Activated naive CD8-positive, alpha-beta T cell treated with anti-CD3 and anti-CD28 coated beads for 36 hours (primary cell): ENCODE measurements around the gene RAB5B. TPM values are rescaled to one million over a fixed set of nuclear protein-coding genes. Genes with fewer than 3 reads are reported as not detected.

Source experiments
- DNase-seq: peaks from one replicate; pipeline ENCODE4 v3.0.0; 2021
- H3K27ac Mint-ChIP-seq: one replicate; pipeline ENCODE4 v1.8.0; 2022; ENCODE audit warnings: mild to moderate bottlenecking, moderate library complexity, mixed read lengths
- H3K27me3 Mint-ChIP-seq: one replicate; pipeline ENCODE4 v1.8.0; 2022; ENCODE audit warnings: mild to moderate bottlenecking, mixed read lengths
- H3K36me3 Mint-ChIP-seq: one replicate; pipeline ENCODE4 v1.8.0; 2021; ENCODE audit warnings: mild to moderate bottlenecking, mixed read lengths
- H3K4me1 Mint-ChIP-seq: one replicate; pipeline ENCODE4 v1.8.0; 2021; ENCODE audit warnings: mixed read lengths
- H3K4me3 Mint-ChIP-seq: one replicate; pipeline ENCODE4 v1.8.0; 2022; ENCODE audit warnings: mild to moderate bottlenecking, moderate library complexity, mixed read lengths
- H3K9me3 Mint-ChIP-seq: one replicate; pipeline ENCODE4 v1.8.0; 2022; ENCODE audit warnings: mixed read lengths
- total RNA-seq, 2 experiments: library from RNA; stranded (reverse); gene quantifications; one replicate each; pipeline ENCODE4 v1.2.3, GENCODE V29; 2021

Gene RAB5B, protein sequence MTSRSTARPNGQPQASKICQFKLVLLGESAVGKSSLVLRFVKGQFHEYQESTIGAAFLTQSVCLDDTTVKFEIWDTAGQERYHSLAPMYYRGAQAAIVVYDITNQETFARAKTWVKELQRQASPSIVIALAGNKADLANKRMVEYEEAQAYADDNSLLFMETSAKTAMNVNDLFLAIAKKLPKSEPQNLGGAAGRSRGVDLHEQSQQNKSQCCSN
- total RNA-seq, result 10 to 100 TPM; 24.5 to 25.3 TPM

DNA sequence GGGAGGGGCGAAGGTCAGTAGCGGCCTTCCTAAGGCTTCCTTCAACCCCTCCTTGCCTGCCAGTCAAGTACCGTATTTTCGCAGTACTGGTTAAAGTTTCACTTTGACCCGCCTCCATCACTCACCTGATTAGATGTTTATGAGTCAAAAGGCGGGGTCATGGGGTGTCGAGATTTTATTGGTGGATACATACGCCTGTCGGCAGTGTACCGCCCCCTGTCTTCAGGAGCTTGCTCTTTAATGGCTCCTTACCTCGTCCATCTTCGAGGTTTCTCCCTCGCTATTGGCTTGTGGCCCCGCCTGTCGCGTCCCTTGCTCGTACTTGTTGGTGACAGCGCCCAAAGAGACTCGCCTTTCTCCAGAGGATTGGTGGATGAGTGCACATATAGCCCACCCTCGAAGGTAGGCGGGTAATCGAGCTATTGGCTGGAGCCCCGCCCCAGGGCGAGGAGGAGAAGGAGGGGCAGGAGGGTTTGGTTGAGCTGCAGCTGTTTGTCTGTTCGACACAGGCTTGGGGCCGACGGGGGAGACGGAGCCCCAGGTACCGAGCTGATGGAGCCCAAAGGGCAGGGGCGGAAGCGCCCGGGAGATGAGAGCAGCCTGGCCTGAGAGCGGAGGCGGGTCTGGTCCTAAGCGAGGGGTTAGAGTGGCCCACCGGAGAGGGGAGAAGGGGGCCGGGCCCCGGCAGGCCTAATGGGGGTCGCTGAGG is at the start of gene RAB5B:
RAB5B (plus strand) TSS at position 480 of the 709 bp plus-strand sequence. CDS start 12,883 bp downstream, outside the sequence.
- DNase-seq, result peak; percentile 98
- H3K9me3 Mint-ChIP-seq, result no peaks in the 10 kb centered on the region
- peaks cover 29% of the 10 kb centered on the region for H3K4me1 Mint-ChIP-seq
- H3K27me3 Mint-ChIP-seq, result no peaks in the 10 kb centered on the region
- no peak within 1 kb of the TSS for H3K27ac Mint-ChIP-seq
- peaks cover 10% of the 10 kb centered on the region for H3K36me3 Mint-ChIP-seq
- no peak within 1 kb of the TSS for H3K4me3 Mint-ChIP-seq

DNA sequence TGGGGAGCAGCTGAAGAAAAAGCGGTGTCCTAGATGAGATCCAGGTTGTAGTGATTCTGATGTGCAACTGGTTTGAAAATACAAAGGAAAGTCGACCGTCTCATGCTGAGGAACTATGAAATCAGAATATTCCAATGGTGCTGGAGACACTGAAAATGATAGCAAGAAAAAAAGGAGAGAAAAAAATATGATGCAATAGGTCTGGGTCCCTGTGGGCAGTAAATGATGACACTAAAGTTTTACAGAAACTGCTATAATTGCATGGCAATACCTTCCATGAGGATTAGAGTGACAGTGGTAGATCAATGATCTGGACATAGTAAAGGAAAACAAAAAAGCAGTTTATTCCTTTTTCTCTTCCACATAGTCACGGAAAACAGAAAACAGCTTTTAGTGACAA is 48.5 kb upstream of the RAB5B start:
- Mint-ChIP-seq H3K9me3 (no peaks in the 10 kb centered on the region), H3K27ac (peak overlapping the region; percentile 99), H3K36me3 (peaks cover 32% of the 10 kb centered on the region), H3K4me1 (peaks cover 45% of the 10 kb centered on the region), H3K27me3 (peaks cover 3% of the 10 kb centered on the region), H3K4me3 (peak overlapping the region; percentile 99)
- no peak for DNase-seq

DNA sequence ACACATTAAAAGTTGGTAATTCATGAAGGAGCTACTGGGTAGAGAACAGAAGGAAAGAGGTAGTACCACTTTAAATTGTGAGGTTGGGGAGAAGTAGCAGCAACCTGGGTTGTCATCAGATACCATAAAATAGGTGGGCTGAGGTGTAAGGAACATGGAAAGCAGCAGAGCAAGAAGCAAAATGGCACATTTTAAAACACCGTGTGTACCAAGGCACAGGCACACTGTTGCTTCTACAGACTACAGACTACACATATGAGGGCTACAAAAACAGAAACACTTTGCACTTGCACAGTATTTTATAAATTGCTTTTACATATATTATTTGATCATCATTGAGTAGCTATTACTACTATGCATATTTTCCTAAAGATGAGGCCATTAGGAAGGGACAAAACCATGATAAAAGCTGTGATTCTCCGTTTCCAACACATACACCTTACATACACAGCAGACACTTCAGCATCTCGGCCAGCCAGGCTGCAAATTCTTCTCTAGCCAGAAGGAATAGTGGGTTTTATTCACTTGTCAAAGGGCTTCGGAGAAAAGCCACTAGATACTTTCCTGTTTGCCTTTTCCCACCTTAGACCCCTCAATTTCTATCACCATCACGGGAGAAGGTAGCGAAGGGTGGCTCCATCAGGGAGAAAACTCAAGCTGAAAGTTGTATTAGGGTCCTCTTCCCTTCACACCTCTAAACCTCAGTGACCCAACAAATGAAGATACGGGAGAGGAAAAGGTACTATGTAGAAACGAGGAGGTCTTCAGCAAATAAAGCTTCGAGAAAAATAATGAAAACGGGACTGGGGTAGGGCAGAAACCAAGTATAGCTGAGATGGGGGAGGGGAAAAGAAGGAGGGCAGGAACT is 47.8 kb upstream of the RAB5B start:
- peak; percentile 16 for DNase-seq
- H3K4me1 Mint-ChIP-seq, result peaks cover 48% of the 10 kb centered on the region
- H3K9me3 Mint-ChIP-seq, result no peaks in the 10 kb centered on the region
- peaks cover 3% of the 10 kb centered on the region for H3K27me3 Mint-ChIP-seq
- peak overlapping the region; percentile 99 for H3K4me3 Mint-ChIP-seq
- peaks cover 34% of the 10 kb centered on the region for H3K36me3 Mint-ChIP-seq
- H3K27ac Mint-ChIP-seq, result peak overlapping the region; percentile 99

DNA sequence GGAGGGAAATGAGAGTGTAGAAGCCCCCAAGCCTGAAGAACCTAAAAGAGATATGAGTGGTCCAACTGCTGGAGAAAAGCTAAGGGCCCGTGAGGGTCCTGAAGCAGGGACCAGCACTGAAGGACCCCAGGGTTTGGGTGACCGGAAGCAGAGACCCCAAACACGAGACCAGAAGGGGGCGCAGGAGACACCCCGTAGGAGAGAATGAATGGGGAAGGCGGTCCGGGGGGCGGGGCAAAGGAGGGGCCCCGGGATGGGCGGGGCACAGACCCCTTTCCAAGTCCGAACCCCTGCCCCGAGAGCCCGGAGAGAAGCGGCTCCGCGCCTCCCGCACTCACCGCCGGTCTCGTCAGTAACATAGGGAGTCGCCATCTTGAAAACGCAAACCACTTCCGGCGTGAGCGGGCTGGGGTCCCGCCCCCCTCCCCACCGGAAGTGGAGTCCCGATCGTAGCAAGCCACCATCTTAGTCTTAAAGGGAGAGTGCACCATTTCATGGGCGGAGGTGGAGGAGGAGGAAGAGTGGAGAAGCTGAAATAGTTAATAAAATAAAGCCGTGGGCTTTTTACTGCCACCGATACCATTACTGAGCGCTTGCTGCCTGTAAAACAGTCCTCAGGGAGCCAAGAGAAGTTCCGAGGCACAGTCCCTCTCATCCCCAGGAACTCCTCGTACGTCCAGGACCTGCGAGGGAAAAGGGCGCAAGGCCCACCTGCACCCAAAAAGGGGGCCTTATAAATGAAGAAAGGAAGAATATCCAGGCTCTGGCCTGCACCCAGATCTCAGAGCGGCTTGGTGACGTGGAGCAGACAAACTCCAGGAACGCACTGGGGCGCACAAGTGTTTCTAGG is 46.9 kb upstream of the RAB5B start:
- Mint-ChIP-seq H3K27ac (peak overlapping the region; percentile 99), H3K36me3 (peaks cover 41% of the 10 kb centered on the region), H3K27me3 (peaks cover 3% of the 10 kb centered on the region), H3K4me3 (peak overlapping the region; percentile 99), H3K4me1 (peaks cover 42% of the 10 kb centered on the region), H3K9me3 (no peaks in the 10 kb centered on the region)
- peak; percentile 90 for DNase-seq

DNA sequence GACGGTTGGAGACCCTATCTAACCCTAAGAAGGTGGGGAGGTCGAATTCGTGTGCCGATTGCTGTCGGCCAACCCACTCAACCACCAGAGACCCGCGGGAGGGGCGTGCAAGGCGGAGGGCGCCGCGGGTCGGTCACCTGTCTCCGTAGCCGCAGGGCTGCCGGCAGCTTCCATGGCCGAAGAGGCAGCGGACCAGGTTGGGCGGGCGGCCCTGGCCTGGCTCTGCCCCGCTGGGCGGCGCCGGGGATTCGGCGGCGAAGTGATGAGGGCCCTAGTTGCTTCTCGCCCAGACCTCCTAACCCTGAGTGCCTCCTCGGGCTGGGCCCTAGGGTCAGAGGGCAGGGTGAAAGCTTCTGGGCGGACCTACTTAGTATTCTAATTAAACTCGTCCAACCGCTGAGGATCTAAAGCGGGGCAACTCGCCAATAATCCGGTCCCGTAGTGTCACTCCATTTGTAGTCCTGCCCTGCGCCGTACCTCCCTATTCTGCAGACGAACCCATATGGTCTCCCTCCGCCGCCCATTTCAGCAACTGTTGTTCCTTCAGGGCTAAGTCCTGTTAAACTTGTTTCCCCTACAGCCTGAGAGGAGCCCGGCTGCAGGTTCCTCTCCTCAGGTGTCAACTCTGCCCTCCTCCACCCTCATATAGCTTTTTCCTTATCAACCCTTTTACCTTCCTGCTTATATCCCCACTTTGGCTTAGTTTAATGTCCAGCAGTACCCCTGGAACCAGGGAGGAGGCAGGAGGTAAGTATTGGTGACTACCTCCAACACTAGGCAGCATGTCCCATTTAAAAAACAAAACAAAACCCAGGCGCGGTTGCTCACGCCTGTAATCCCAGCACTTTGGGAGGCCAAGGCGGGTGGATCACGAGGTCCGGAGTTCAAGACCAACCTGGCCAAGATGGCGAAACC is 46.0 kb upstream of the RAB5B start, which contains the start of gene PYM1:
PYM1 (minus strand) TSS at position 307 of the 915 bp plus-strand sequence; CDS start at position 174, 133 bp downstream.
- Mint-ChIP-seq H3K27me3 (peaks cover 3% of the 10 kb centered on the region), H3K9me3 (no peaks in the 10 kb centered on the region), H3K4me1 (peaks cover 37% of the 10 kb centered on the region), H3K36me3 (peaks cover 44% of the 10 kb centered on the region), H3K27ac (peak within 1 kb of the TSS; percentile 99), H3K4me3 (peak within 1 kb of the TSS; percentile 99)
- peak; percentile 73 for DNase-seq

DNA sequence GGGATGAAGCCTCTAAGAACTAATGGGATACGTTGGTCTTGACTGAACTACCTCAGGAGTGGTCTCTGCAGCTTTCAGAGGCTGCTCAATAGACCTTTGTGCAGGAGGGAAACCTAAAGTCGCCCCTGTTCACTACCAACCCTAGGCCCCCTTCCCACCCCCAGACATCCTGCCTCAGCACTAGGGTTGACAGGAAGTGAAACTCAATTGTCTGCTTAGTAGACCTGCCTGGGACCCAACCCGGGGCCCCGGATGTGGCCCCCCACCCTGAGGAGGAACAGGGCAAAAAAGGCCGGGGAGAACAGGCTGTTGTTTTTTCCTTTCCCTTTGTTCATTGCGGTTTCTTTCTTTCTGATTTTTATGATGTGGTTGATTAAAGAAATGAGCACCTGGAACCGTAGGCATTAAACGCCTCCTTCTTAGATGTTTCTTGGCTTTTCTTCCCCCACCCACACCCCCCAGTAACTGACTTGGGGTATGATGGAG is 44.5 kb upstream of the RAB5B start:
- Mint-ChIP-seq H3K27ac (peak overlapping the region; percentile 99), H3K4me3 (peak overlapping the region; percentile 99), H3K27me3 (peaks cover 3% of the 10 kb centered on the region), H3K36me3 (peaks cover 50% of the 10 kb centered on the region), H3K4me1 (peaks cover 43% of the 10 kb centered on the region), H3K9me3 (no peaks in the 10 kb centered on the region)
- DNase-seq, result peak; percentile 91

DNA sequence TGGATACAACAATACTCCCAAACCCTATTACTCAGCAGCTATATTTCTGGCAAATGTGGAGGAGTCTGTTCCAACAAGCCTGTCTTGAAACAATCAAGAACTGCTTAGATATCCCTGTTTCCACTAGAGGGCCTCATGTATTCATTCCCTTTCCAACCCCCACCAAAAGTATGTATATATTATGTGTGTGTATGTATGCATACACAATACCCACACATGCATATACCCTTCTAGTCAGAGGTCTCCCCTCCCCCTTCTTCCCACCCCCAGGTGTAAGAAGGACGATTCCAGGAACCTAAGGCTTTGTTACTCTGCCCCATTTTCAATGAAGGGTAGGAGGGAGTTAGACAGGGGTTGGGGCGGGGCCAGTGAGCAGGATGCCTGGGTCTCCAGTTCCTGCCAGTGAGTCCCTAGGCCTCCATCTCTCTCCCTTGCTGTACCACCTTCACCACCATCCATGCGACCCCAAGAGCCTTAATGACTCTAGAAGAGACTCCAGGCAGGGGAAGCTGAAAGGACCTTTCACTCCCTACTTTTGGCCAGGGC is 43.0 kb upstream of the RAB5B start, which contains the start of gene DGKA:
DGKA (plus strand) TSS at position 392 of the 546 bp plus-strand sequence. CDS start 5,342 bp downstream, outside the sequence.
- peaks cover 51% of the 10 kb centered on the region for H3K36me3 Mint-ChIP-seq
- H3K9me3 Mint-ChIP-seq, result no peaks in the 10 kb centered on the region
- H3K27me3 Mint-ChIP-seq, result peaks cover 3% of the 10 kb centered on the region
- peak within 1 kb of the TSS; percentile 99 for H3K27ac Mint-ChIP-seq
- peak; percentile 87 for DNase-seq
- peak within 1 kb of the TSS; percentile 99 for H3K4me3 Mint-ChIP-seq
- H3K4me1 Mint-ChIP-seq, result peaks cover 47% of the 10 kb centered on the region

DNA sequence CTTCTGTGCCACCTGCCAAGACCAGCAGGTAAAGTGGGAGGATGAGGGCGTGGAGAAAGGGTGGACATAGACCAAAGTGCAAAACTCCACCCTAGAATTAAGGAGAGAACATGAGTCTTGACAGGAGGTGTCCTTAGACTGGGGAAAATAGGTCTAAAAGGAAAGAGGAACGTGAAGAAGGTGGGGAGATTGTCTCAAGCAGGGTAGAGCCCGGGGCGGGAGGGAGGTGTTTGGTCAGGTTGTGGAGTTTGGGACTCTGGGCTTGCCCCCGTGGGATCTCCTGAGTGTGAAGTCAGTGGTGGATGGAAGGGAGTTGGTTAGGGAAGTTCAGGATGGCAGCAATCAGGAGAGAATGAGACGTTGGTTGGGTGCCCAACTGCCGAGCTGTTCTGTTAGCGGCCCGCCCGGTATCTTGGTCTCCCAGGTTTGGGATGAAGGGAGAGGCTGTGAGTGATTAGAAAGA is 42.5 kb upstream of the RAB5B start:
- Mint-ChIP-seq H3K4me1 (peaks cover 50% of the 10 kb centered on the region), H3K36me3 (peaks cover 55% of the 10 kb centered on the region), H3K4me3 (peak overlapping the region; percentile 99), H3K9me3 (no peaks in the 10 kb centered on the region), H3K27me3 (peaks cover 3% of the 10 kb centered on the region), H3K27ac (peak overlapping the region; percentile 99)
- DNase-seq, result no peak

DNA sequence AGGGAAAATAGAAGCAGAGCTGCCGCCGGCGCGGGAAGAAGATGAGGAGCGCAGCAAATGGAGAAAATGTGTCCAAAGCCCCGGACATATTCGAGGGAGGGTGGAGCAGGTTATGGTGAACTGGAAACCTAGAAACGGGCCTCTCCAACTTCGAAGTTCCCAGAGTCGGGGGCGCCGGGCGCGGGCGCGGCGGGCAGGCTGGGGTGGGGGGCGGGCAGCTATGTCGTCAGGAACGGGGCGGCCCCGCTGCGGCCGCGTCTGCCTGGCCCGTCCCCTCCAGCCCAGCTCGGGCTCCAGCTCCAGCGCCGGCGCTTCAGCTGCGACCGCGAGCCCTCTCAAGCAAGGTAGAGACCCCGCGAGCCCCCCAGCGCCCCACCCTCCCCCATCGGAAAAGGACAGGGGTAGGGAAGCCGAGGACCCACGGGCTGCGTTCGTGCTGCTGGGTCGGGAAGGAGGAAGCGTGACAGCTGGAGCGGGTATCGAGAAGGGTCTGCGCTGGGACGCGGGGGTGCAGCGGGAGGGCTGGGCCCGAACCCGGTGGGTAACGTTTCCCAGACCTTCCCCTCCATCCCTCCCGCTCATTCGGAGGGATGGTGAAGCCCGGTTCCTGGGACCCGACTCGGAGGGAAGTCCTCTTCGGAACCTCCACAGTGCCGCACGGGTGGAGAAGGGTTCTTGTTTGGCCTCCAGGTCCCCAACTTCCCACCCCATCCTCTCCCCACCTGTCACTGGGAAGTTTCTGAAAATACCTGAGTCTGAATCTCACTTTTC is 41.9 kb upstream of the RAB5B start:
- Mint-ChIP-seq H3K36me3 (peaks cover 61% of the 10 kb centered on the region), H3K27ac (peak overlapping the region; percentile 99), H3K4me1 (peaks cover 56% of the 10 kb centered on the region), H3K9me3 (no peaks in the 10 kb centered on the region), H3K4me3 (peak overlapping the region; percentile 99), H3K27me3 (peaks cover 2% of the 10 kb centered on the region)
- DNase-seq, result peak; percentile 37

DNA sequence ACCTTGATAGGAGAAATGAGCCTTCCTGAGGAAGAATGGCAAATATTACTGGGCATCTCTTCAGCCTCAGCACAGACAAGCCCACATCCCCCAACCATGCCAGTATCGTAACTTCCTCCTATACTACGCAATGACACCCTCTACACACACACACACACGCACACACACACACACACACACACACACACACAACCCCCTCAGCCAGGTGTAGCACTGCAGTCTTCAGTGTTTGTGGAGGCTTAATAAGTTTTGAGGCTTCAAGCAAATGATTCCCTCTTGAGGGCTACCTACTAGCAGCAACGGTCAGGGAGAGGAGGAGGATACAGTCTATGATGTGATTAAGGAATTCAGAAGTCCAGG is 41.3 kb upstream of the RAB5B start:
- H3K27ac Mint-ChIP-seq, result peak overlapping the region; percentile 99
- no peaks in the 10 kb centered on the region for H3K27me3 Mint-ChIP-seq
- H3K4me1 Mint-ChIP-seq, result peaks cover 62% of the 10 kb centered on the region
- DNase-seq, result no peak
- H3K36me3 Mint-ChIP-seq, result peaks cover 63% of the 10 kb centered on the region
- H3K4me3 Mint-ChIP-seq, result peak overlapping the region; percentile 99
- H3K9me3 Mint-ChIP-seq, result no peaks in the 10 kb centered on the region

DNA sequence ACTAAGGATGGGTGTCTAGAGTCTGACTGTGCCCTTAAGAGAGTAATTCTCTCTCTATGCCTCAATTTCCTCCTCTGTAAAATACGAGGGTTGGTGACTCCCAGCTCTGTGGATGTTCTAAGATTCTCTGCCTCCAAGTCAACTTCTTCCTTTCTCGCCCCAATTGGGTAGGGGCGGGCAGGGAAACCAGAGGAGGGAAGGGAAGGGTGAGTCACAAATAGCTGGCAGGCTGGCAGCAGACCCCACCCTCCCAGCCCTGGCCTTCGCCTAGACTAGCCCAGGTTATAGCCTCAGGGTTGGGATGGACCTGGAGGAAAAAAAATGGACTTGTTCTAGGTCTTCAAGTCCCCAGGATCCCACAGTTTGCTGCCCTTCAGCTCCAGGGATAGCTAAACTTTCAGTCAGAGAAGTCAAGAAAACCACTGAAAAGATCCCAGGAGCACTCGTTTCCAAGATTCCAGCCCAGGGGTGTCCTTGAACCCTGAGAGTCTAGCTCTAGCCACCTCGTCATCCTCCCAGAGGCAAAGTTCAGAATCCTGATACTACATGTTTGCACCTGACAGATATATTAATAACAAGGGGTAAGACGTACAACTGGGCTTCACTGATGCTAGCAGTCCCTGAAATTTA is 40.6 kb upstream of the RAB5B start:
- Mint-ChIP-seq H3K4me1 (peaks cover 68% of the 10 kb centered on the region), H3K36me3 (peaks cover 62% of the 10 kb centered on the region), H3K27ac (peak overlapping the region; percentile 99), H3K4me3 (peak overlapping the region; percentile 99), H3K27me3 (no peaks in the 10 kb centered on the region), H3K9me3 (no peaks in the 10 kb centered on the region)
- no peak for DNase-seq
